ENCODE data around the gene SLC19A1.

Gene SLC19A1

DNA sequence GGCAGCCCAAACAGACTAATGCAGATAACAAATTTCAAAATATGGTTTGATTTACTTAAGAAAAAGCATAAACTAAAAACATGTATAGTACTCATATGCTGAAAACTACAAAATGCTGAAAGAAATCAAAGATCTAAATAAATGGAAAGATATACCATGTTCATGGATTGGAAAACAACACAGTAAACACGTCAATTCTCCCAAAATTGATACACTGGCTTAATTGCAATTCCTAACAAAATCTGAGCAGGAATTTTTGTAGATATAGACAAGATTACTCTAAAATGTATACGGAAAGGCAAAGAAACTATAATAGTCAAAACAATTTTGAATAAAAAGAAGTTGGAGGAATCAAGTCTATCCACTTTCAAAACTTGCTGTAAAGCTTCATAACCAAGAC lies 21.0 kb downstream of the SLC19A1 start:
- H3K4me3 ChIP-seq (replicated peaks; ENCODE audit: low read depth, low read length), result no peak overlapping the region
- TF ChIP-seq, protein P1, sequence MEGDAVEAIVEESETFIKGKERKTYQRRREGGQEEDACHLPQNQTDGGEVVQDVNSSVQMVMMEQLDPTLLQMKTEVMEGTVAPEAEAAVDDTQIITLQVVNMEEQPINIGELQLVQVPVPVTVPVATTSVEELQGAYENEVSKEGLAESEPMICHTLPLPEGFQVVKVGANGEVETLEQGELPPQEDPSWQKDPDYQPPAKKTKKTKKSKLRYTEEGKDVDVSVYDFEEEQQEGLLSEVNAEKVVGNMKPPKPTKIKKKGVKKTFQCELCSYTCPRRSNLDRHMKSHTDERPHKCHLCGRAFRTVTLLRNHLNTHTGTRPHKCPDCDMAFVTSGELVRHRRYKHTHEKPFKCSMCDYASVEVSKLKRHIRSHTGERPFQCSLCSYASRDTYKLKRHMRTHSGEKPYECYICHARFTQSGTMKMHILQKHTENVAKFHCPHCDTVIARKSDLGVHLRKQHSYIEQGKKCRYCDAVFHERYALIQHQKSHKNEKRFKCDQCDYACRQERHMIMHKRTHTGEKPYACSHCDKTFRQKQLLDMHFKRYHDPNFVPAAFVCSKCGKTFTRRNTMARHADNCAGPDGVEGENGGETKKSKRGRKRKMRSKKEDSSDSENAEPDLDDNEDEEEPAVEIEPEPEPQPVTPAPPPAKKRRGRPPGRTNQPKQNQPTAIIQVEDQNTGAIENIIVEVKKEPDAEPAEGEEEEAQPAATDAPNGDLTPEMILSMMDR (IDR thresholded peaks at IDR 0.05; ENCODE audit: low read depth, low read length, missing control alignments), result no peak
- no peak for DNase-seq (ENCODE audit: extremely low read depth, low read depth)

DNA sequence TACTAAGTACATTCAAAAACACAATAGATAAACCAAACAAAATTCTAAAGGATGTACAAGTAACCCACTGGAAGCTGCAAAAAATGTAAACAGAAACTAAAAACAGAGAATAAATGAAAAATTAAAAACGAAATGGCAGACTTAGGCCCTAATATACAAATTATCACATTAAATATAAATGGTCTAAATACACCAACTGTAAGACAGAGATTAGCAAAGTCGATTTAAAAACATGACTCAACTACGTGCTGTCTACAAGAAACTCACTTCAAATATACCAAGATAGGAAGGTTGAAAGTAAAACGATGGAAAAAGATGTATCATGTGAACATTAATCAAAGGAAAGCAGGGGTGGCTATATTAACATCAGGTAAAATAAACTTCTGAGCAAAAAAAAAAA lies 23.1 kb downstream of the SLC19A1 start:
- no peak for DNase-seq (ENCODE audit: extremely low read depth, low read depth)
- TF ChIP-seq, protein P1 (IDR thresholded peaks at IDR 0.05; ENCODE audit: low read depth, low read length, missing control alignments), result no peak
- no peak overlapping the region for H3K4me3 ChIP-seq (replicated peaks; ENCODE audit: low read depth, low read length)

DNA sequence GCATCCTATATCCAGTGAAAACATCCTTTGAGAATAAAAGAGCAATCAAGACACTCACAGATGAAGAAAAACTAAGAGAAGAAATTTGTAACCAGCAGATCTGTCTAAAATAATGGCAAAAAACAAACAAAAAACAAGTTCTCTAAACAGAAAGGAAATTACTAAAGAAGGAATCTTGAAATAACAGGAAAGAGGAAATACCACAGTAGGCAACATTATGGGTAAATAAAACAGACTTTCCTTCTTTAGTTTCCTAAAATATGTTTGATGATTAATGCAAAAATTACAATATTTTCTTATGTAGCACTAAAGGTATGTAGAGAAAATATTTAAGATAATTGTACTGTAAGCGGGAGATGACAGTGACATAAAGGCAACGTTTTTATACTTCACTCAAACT lies 23.5 kb downstream of the SLC19A1 start:
- TF ChIP-seq, protein P1 (IDR thresholded peaks at IDR 0.05; ENCODE audit: low read depth, low read length, missing control alignments), result no peak
- no peak for DNase-seq (ENCODE audit: extremely low read depth, low read depth)
- H3K4me3 ChIP-seq (replicated peaks; ENCODE audit: low read depth, low read length), result no peak overlapping the region

DNA sequence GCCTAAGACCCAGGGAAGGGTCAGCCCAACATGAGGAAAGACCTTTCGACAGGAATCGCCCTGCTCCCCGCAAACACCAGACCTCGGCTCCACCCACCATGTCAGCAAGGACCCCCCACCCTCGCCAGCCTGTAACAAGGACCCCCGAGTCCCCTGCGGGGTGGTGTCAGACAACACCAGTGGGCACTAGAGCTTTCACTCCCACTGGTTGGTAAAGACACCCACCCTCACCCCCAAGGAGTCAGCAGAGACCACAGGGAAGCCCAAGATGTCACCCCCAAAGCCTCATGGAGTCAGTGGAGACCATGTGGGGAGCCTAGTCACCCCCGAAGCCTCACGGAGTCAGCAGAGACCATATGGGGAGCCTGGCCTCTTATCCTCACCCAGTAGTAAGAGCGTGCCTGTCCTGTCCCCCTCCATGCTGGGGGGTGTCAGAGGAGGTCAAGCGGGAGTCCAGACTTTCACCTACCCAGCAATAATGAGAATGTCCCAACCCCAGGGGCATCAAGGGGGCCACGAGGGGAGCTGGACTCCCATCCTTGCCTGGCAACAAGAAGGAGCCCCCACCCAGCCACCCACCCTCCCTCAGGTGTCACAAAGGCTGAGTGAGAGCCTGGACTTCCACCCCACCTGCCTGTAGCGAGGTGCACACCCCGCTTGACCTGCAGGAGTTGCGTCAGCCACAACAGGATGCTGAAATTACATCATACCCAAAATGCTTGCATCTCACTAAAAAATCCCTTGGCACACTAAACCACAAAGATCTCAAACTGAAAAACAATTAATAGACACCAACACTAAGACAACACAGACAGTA lies 24.8 kb downstream of the SLC19A1 start:
- H3K4me3 ChIP-seq (replicated peaks; ENCODE audit: low read depth, low read length), result no peak overlapping the region
- TF ChIP-seq, protein P1 (IDR thresholded peaks at IDR 0.05; ENCODE audit: low read depth, low read length, missing control alignments), result no peak
- DNase-seq (ENCODE audit: extremely low read depth, low read depth), result no peak

DNA sequence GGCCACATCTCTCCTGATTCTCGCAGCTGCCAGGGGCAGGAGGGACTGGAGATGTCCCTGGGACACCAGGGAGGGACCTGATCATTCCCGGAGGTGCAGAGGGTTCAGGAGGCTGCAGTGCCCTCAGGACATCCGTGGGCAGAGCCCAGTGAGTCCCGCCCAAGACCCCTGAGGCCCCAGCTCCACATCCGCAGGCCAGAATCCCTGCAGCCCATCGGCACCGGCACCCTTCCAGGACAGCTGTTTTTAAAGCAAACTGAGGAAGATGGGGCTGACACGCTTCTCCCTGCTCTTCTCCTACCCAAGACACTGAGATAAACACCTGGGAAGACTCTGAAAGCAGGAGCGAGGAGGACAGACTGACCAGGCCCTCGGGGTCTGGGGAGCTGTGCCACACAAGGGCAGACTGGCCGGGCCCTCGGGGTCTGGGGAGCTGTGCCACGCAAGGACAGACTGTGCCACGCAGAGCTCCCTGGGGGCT lies 25.5 kb downstream of the SLC19A1 start:
- DNase-seq (ENCODE audit: extremely low read depth, low read depth), result no peak
- TF ChIP-seq, protein P1 (IDR thresholded peaks at IDR 0.05; ENCODE audit: low read depth, low read length, missing control alignments), result no peak
- no peak overlapping the region for H3K4me3 ChIP-seq (replicated peaks; ENCODE audit: low read depth, low read length)

DNA sequence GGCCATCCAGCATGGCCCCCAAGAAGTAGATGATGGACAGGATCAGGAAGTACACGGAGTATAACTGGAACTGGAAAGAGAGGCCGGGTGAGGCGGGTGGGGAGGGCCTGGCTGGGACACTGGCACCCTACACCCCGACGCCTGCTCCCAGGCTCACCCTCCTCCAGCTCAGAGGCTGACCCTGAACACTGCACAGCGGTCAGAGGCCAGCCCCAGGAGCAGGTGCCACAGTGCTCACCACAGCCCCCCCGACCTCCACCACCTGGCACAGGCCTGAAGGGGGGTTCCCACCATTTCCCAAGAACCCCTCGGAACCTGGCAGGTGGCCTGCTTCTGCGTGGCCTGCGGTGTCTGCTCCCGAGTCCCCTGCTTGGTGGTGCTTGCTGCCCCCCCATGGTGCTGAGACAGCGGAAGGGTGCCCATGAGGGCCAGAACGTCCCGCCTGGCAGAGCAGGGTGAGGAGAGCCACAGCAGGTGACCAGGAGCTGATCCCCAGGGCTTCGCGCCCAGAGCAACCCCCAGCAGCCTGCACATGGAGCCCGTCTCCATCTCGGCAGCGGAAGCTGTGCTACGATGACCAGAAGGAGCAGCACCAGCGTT lies 26.1 kb downstream of the SLC19A1 start:
- no peak for DNase-seq (ENCODE audit: extremely low read depth, low read depth)
- no peak overlapping the region for H3K4me3 ChIP-seq (replicated peaks; ENCODE audit: low read depth, low read length)
- TF ChIP-seq, protein P1 (IDR thresholded peaks at IDR 0.05; ENCODE audit: low read depth, low read length, missing control alignments), result no peak

All from HFF-Myc (cell line).